Activated CD4-positive, alpha-beta T cell treated with anti-CD3 and anti-CD28 coated beads for 24 hours (primary cell): Measurements from ENCODE around the gene MAD1L1.
"Not testable (repeated sequence)": the region's sequence is repeated elsewhere in the genome, so short reads cannot be mapped to it uniquely, and the experiment has no call there.

Source experiments
- DNase-seq, 2 donors: peaks; one replicate each; pipeline ENCODE4 v3.0.0-alpha.2; 2020; ENCODE audit warnings: low read depth in 2 of 2

Gene MAD1L1

GRCh38 chr7:2048006-2048405, 184.7 kb downstream of the MAD1L1 start:
- no peak for DNase-seq

GRCh38 chr7:2046581-2047565, 185.9 kb downstream of the MAD1L1 start:
- DNase-seq = no peak

GRCh38 chr7:2045559-2046405, 187.0 kb downstream of the MAD1L1 start:
- no peak for DNase-seq

- no peak for DNase-seq
Observed at GRCh38 chr7:2044883-2045471, 187.8 kb downstream of the MAD1L1 start.

GRCh38 chr7:2044311-2044882, 188.3 kb downstream of the MAD1L1 start:
- DNase-seq = no peak

DNA sequence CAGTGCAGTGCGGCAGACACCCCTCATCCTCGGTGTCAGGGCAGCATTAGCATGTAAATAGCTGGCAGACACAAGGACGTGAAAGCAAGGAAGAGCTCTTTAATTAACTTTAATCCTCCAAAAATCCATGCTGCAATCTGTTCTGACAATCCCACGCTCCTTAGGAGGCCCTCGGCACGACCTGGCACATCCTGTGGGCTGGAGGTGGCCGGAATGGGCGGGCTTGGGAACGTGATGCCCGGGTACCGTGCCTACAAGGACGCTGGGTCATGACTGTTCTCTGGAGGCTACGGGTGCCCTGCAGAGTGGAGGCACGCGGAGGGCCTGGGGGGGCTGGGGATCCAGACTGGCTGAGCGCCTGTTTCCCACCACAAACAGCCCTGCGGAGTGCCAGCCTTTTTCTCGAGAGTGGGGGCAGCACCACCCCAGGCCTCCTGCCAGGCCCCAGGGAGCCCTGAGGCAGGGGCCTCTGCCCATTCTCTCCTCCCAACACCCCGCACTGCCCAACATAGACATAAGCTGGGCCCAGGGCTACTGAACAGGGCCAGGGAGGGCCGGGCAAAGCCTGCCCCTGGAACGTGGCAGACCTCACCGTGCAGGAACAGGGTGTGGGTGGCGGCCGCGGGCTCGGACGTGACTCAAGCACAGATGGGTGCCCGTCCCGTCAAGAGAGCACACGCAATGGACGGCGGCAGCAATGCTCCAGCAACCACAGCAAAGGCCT, 189.3 kb downstream of the MAD1L1 start:
- DNase-seq = no peak

- DNase-seq = no peak
Observed at GRCh38 chr7:2042650-2043049, 190.1 kb downstream of the MAD1L1 start.

- DNase-seq = no peak
Observed at GRCh38 chr7:2041496-2042367, 191.0 kb downstream of the MAD1L1 start.

- no peak for DNase-seq
Observed at GRCh38 chr7:2040893-2041270, 191.9 kb downstream of the MAD1L1 start.

GRCh38 chr7:2040201-2040892, 192.4 kb downstream of the MAD1L1 start:
- no peak for DNase-seq

DNA sequence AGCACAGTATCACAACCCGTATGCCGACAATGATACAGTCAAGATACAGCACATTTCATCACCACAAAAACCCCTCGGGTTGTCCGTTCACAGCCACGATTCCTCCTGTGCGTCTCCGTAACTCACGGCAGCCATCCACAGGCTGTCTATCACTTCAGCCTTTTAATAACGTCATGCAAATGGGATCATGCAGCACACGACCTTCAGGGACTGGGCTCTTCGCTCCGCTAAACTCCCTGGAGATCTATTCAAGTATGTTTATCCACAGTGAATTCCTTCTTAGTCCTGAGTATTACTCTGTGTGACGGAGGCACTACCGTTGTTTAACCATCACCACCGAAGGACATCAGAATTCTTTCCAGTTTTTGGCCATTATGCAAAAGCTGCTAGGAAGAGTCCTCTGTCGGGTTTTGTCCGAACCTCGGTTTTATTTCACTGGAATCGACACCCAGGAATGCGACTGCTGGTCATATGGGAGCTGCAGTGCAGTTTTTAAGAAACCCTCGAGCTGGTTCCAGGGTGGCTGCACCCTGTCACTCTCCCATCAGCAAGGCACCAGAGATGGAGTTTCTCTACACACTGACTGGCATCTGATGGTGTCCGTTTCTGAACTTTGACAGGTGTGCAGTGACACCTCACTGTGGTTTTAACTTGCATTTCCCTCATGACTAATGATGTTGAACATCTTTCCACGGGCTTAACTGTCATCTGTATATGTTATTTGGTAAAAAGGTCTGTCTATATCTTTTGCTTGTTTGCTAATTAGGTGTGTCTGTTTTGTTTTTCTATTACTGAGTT, 193.6 kb downstream of the MAD1L1 start:
- no peak for DNase-seq

DNA sequence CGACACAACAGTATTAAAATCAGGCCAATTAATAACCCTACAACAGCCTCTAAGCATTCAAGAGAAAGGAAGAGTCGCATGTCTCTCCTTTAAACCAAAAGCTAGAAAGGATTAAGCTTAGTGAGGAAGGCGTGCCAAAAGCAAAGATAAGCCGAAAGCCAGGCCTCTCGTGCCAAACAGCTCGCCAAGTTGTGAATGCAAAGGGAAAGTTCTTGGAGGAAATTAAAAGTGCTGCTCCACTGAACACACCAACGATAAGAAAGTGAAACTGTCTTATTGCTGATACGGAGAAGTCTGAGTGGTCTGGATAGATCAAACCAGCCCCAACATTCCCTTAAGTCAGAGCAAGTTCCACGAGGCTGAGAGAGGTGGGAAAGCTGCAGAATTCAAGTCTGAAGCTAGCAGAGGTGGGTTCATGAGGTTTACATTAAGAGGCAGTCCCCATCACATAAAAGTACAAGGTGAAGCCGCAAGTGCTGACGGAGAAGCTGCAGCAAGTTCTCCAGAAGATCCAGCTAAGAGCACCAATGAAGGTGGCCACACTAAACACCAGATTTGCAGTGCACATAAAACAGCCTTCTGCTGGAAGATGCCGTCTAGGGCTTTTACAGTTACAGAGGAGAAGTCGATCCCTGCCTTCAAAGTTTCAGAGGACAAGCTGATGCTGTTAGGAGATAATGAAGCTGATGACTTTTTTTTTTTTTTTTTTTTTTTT, 194.8 kb downstream of the MAD1L1 start:
- DNase-seq = no peak

- no peak for DNase-seq
Observed at GRCh38 chr7:2037301-2037807, 195.4 kb downstream of the MAD1L1 start.

- no peak for DNase-seq
Observed at GRCh38 chr7:2036786-2037185, 196.0 kb downstream of the MAD1L1 start.

GRCh38 chr7:2036201-2036600, 196.5 kb downstream of the MAD1L1 start:
- DNase-seq = not testable (repeated sequence)

GRCh38 chr7:2034291-2035201, 198.2 kb downstream of the MAD1L1 start:
- DNase-seq = no peak
